ENCODE data around the gene PLEKHM3. TPM values are rescaled to one million over a fixed set of nuclear protein-coding genes. Genes with fewer than 3 reads are reported as not detected.
"Not testable (repeated sequence)": the region's sequence is repeated elsewhere in the genome, so short reads cannot be mapped to it uniquely, and the experiment has no call there.

Gene PLEKHM3
- total RNA-seq, 1 donor = 19.7 TPM

DNA sequence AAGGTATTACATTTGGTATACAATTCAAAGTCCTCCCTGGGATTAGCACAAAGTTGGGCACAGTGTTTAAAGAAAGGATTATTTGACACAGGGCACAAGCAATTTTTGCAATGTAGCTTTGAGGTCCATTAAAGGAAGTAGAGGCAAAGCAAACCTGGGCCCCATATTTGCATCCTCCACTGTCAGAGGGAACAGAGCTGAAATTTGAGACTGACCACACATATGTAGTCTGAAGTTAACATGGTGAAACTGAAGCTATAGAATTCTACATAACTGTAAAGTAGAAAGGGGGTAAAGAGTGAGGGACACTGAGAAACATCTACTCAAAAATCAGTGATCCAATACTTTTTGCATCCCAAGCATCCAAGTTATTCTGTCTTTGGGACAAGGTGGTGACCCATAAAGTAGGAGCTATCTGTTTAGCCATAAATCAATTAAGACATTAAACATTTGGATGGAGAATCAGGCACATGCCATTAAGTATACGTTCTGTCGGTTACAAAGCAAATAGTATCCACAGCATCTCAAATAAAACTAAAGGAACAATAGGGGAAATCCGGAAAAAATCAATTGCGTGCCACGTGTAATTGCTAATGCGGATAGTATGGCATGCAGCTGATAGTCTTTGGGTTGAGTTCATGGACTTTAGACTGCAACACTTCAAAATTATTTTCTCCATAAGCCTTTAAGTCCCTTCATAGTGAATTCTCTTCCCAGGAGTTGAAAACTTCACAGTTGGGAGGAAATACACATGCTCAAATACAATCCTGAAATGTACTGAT lies 72.6 kb downstream of the PLEKHM3 start:
- DNase-seq (ENCODE audit: low read depth in 2 of 3, low spot score in 2 of 3) = no peak

DNA sequence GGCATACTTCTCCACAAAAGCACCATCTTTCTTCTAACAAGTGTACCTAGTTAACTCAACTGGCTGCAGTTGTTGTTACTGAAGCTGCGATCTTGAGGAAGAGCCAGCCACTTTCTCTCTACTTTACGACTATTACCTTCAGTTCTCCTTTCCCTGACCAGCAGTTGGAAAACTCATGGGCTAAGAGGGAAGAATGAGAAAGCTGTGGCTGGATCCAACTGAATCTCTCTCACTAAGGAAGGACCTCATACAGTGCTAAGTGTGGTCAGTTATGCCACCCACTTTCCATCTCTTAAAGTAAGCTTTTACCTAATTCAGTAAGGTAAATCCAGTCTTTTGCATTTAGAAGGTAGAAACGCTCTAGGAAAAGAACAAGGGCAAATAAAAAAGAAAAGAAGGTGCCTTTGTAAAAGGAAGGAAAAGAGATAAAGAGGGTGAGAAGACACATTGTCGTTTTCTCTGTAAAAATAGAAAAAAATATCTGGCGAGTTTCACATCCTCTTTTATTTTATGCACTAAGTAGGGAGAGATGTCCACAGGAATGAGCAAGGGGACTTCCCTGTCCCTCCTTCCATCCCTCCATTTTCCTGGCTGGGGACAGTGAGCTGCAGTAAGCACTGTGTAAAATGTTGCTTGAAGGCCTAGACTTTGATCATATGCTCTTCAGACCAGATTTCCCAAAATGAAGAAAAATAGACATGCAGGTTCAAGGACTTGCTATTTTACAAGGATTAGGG lies 73.4 kb downstream of the PLEKHM3 start:
- DNase-seq (ENCODE audit: low read depth in 2 of 3, low spot score in 2 of 3) = no peak

DNA sequence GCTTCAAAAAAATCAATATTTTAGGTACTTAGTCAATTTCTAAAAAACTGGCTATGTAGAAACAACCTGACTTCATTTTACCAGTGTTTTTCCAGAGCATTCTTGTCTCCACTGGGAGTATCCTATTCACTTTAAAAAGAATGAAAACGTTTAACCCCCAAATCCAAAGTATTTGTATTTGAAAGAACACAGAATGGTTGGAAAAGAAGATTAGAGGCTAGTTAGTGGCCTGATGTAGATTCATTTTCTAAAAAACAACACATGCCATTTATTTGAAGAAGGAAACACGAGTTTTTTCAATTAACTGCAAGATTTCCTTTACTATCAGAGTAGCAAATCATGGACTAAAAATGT lies 74.6 kb downstream of the PLEKHM3 start:
- no peak for DNase-seq (ENCODE audit: low read depth in 2 of 3, low spot score in 2 of 3)

DNA sequence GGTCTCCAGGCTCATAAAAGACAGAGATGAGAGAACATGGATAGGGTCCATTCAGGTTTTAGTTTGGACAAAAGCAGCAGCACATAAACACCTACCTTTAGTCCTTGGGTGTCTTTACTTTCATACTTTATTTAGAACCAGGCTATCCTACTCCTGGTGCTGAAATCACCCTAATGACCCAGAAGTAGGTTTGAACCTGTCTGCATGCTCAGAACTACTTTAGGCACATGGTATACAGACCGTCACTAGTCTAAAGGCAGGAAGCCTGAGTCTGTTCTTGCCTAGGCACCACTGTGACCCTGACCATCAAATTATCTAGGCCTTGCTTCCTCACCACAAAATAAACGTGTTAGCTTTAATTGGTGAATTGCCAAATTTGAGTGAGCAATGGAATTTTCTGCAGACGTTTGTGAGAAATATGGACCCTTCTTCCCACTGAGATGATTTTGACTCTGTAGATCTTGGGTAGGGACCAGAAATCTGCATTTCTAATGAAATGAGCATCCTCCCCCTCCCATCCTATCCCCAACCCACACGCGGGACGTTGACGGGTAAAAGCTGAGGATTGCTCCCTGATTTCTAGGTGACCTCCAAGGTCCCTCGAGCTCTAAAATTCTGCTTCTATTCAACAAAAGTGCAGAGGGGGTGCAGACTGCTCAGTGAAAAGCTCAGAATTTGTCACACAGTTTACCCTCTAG lies 75.1 kb downstream of the PLEKHM3 start:
- no peak for DNase-seq (ENCODE audit: low read depth in 2 of 3, low spot score in 2 of 3)

DNA sequence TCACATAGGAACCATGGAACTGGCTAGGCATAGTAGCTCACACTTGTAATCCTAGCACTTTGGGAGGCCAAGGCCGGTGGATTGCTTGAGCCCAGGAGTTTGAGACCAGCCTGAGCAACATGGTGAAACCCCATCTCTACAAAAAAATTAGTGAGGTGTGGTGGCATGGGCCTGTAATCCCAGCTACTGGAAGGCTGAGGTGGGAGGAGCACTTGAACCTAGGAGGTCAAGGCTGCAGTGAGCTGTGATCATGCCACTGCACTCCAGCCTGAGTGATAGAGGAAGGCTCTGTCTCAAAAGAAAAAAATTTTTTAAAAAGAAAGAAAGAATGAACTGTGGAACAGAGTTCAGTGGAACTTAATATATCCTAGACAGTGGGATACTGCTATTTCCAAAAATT lies 76.1 kb downstream of the PLEKHM3 start:
- DNase-seq (ENCODE audit: low read depth in 2 of 3, low spot score in 2 of 3) = not testable (repeated sequence)

DNA sequence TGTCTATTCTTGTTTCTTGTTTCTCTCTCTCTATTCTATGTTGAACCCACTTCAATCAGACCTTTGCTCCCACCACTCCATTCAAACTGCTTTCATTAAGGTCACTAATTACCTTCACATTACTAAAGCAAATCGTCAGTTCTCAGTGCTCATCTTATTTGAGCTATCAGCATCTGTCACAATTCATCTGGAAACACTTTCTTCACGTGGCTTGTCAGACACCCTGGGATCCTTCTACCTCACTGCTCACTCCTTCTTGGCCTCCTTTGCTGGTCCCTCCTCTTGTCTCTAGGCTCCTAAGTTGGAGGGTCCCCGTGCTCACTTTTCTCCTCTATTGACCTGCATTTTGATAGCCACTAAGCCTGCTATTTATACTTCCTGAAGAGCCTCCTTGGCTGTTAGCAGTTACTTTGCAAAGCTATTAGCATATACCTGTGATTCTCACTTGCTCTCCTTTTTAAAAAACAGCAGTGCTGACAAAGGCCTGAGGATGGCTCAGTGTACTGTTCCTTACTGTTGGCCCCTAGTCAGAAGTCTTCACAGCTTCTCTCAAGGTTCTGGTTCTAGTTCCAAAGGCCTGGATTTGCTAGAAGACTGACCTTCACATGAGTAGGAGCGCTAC lies 80.2 kb downstream of the PLEKHM3 start:
- no peak for DNase-seq (ENCODE audit: low read depth in 2 of 3, low spot score in 2 of 3)

DNA sequence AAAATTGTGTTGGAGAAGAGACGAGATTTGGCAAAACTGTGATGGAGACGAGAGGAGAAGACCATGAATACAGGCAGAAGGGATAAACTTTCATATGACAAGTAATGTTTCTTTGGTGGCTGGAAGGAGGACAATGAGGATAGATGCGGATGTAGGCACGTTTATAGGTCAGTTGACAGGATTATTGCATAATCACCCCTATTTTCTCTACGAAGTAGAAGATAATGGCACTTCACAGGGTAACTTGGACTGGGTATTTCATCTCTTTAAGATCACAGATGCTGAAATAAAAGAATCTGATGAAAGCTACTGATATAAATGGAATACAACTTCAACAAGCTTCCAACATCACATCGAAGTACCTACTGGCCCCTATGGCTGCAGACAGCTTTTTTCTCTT lies 81.0 kb downstream of the PLEKHM3 start:
- no peak for DNase-seq (ENCODE audit: low read depth in 2 of 3, low spot score in 2 of 3)

DNA sequence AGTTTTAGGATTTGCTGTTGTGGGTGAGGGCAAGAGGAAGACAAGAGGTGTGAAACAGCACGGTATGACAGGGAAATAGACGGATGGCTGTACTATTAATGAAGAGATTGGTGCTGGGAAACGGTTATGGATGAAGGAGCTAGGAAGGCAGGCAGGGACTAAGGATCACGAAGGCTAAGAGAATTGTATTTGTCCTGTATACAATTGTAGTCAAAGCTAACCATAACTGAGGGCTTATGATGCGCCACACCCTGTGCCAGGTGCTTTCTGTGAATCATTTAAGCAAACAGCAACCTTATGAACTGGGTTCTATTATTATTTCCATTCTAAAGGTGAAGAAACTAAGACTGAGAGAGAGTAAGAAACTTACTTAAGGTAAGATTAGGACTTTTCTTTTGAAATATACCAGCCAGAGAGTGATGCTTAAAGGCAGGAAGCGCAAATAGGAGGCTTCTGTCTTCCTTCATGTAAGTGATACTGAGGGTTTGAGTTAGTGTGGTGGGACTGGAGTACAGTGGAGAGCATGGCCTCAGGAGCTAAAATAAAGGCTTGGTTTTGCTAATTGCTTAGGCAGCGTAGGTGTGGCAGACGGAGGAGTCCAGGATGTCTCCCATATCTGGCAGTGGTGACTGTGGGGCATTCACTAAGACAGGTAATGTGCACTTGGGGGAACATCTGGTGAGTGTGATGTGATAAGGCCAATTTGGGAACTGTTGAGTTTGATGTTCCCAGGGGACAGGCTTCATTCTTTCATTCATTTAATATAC lies 85.8 kb downstream of the PLEKHM3 start:
- DNase-seq (ENCODE audit: low read depth in 2 of 3, low spot score in 2 of 3) = no peak

DNA sequence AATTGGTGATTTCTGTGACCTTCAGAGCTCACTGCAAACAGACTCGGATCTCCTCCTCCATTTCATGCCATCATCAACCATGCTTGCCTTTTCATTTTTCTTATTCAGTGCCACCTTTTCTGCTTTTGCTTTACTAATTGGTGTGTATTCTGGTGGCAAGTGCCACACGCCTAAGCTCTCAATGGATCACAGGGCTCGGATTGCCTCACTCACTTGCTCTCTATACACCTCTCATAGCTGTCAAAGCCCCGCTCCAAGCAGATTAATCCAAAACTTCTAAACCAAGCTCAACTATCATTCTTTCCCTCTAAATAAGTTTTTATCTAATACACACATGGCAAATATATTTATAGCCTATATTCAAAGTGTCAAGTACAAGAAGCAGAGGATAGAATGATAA lies 86.4 kb downstream of the PLEKHM3 start:
- DNase-seq (ENCODE audit: low read depth in 2 of 3, low spot score in 2 of 3) = no peak

DNA sequence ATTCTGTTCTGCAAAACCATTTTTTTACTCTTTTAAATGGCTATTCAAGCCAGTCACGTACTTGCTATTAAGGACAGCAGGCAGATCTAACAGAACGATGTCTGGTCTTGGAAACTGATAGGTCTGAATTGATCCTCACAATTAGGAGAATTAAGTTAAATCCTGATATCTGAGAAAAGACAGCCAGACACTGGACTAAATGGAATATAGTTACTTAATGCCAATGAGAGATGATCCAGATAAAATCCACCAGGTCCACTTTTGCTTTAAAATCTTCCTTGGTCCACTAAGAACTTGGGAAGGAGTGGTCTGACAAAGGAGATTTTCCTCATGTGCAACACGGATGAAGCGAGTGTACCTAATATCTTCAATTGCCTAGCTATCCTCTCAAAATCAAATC lies 86.9 kb downstream of the PLEKHM3 start:
- no peak for DNase-seq (ENCODE audit: low read depth in 2 of 3, low spot score in 2 of 3)

DNA sequence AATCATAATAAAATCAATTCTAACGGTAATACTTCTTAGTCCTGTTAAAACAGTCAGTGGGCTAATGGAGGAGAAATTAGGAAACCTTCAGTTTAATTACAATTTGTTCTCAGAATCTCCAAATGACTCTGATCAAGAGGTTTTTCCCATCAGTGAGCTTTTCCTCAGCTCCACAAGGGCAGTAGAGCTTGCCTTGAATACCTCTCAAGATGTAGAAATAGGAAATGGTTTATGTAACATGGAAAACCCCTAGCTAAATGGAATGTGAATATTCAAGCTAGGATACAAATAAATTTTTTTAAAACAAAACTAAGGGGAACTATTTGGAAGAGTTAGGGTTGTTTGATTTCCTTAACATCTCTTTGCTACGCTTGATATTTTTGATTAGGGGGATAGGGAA lies 87.5 kb downstream of the PLEKHM3 start:
- DNase-seq (ENCODE audit: low read depth in 2 of 3, low spot score in 2 of 3) = no peak

DNA sequence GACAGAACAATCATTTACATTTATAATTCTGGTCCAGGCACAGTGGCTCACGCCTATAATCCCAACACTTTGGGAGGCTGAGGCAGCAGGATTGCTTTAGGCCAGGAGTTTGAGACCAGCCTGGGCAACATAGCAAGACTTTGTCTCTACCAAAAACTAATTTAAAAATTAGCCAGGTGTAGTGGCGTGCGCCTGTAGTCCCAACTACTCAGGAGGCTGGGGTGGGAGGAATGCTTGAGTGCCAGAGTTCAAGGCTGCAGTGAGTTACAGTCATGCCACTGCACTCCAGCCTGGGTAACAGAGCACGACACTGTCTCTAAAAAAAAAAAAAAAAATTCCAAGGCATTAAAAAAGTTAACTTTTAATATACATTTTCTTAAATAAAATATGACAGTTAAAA lies 88.1 kb downstream of the PLEKHM3 start:
- no peak for DNase-seq (ENCODE audit: low read depth in 2 of 3, low spot score in 2 of 3)

DNA sequence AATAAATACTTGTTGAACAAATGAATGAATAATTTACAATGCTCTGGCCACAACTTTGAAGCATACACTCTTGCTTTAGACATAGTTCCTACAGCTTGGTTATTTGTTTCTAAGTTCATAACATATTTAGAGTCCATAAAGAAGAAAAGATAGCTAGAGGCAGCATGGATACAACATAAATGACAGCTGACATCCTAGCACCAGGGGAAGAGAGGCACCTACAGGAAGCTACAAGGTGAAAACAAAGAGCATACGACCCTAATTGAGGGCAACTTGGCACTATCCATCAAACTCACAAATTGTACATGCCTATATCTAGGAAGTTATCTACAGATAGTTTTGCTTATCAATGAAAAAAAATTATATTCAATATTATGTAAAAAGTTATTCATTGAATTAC lies 88.9 kb downstream of the PLEKHM3 start:
- no peak for DNase-seq (ENCODE audit: low read depth in 2 of 3, low spot score in 2 of 3)

DNA sequence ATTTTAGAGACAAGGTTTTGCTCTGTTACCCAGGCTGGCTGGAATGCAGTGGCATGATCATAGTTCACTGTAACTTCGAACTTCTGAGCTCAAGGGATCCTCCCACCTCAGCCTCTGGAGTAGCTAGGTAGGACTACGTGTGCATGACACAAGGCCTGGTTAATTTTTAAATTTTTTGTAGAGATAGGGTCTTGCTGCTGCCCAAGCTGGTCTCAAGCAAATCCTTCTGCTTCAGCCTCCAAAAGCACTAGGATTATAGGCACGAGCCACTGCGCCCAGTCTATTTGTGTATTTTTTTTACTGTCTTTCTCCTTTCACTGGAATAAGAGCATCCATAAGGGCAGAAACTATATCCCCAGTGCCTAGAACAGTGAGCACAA lies 89.3 kb downstream of the PLEKHM3 start:
- DNase-seq (ENCODE audit: low read depth in 2 of 3, low spot score in 2 of 3) = no peak

DNA sequence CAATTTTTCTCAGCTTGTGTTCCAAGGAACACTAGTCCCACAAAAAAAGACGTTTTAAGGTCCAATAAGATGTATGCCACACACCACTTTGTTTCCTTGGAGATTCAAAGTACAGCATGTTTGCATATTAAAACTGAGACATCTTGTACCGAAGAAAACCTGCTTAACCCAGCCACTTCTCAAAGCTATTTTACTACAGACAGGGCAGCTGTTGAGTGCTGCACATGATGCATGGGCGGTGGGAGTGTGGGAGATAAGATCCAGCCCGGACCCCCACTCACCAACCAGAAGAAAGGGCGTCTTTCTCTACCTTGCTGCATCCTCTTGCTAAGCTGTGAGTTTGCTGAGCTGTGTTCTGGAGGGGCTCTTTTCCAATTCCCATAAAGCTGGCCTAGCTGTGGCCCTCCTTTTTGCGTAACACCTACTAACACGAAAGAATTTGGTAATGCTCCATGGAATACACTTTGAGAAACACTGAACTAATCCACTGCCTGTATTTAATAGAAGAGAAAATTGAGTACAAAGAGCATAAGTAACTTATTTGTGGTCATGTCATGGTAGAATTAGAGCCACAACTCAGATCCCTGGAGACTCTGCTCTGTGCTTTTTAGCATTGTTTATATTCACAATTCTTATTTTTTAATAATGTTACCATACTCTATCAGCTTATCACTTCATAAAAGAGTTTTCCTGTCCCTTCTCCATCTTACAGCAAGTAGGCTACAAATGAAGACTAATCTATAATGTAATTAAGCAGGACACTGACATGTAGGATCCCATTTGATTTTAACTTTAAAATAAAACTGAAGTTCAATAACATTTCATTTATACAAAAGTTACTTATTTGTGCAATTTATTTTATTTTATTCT lies 90.0 kb downstream of the PLEKHM3 start:
- DNase-seq (ENCODE audit: low read depth in 2 of 3, low spot score in 2 of 3) = no peak

DNA sequence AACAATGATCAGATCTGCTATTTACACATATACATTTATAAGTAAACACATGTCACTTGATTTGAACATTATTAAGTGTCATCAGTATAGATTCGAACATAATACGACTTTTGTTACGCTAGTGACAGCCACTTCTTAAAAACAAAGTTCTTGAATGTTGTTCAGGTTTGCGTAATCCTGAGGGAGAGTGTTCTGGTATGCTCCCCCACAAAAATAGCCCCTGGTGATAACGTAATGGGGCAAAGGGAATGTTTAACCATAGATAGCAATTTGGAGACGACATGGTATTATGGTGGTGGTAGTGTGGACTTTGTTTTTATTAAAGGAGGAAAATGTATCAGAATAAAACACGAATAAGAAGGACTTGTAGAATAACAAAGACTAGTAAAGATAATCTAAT lies 90.6 kb downstream of the PLEKHM3 start:
- no peak for DNase-seq (ENCODE audit: low read depth in 2 of 3, low spot score in 2 of 3)

DNA sequence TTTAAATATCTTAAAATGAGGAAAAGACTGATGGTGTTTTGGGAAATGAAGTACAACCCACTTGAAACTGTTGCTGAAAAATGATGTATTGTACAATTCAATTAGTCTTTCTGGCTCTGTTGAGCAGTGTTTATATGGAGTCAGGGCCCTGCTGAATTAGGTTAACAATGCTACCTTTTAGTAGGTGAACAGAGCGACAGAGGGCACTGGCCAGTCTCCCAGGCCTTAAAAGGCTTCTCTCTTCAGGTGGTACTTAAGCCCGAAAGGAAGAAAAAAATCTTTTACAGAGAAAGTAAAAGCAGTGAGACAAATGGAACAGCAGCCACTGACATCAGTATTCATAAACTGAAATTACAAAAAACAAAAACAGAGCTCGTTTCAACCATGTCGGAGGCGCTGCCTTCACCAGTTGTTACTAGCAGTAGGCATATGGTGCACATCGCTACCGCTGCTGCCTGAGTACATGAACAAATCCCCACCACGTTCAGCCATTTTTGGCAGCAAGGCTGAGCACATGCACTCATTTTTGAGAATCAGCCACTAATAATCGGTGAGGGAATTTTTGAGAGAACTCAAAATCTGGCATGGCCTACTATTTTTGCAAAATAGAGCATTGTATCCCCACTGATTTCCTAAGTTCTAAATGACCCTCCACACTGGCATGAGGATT lies 91.8 kb downstream of the PLEKHM3 start:
- DNase-seq (ENCODE audit: low read depth in 2 of 3, low spot score in 2 of 3) = no peak

DNA sequence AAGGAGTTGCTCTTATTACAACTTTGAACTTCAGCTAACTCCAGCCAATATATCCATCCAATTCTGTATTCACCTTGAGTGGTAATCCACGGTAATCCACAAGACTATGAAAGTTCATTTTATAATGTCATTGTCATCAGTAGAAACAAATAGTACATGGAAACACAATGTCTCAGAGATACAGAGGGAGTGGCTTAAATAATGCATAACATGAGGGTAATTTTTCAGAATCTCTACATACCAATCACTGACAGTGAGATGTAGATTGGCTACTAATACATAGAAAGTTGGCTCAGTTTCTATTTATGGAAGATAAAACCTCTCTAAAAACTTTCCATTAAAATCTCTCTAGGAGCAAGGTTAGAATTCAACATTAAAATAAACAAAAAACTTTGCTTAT lies 93.2 kb downstream of the PLEKHM3 start:
- no peak for DNase-seq (ENCODE audit: low read depth in 2 of 3, low spot score in 2 of 3)

DNA sequence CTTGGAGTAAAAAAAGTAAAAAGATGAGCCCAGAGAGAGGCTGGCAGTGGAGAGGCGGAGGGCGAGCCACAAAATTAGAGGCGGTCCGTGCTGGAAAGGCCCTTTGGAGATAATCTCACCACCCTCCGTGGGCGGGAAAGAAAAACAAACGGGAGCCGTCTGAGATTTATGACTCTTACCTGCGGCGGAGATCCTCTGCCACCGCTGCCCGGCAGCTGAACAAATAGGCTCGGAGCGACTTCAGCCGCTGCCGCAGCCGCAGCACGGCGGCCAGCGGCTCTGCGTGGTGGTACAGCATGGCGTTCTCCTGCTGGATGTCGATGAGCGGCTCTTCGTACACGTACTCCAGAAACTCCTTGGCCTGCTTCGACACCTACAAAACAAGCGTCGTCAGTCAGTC lies 94.6 kb downstream of the PLEKHM3 start:
- DNase-seq (ENCODE audit: low read depth in 2 of 3, low spot score in 2 of 3) = no peak
